ENCODE data around the gene HSCB.

DNA sequence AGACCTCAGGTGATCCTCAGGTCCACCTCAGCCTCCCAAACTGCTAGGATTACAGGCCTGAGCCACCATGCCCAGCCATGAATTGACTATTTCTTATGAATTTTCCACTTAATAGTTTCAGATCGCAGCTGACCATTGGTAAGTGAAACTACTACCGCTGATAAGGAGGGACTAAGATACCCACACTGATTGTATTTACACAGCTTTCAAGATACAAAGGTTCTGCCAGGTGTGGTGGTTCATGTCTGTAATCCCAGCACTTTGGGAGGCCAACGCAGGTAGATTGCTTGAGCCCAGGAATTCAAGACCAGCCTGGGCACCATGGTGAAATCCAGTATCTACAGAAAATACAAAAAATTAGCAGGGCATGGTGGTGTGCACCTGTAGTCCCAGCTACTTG is 4.1 kb upstream of the HSCB start:
- TF ChIP-seq, protein P1, sequence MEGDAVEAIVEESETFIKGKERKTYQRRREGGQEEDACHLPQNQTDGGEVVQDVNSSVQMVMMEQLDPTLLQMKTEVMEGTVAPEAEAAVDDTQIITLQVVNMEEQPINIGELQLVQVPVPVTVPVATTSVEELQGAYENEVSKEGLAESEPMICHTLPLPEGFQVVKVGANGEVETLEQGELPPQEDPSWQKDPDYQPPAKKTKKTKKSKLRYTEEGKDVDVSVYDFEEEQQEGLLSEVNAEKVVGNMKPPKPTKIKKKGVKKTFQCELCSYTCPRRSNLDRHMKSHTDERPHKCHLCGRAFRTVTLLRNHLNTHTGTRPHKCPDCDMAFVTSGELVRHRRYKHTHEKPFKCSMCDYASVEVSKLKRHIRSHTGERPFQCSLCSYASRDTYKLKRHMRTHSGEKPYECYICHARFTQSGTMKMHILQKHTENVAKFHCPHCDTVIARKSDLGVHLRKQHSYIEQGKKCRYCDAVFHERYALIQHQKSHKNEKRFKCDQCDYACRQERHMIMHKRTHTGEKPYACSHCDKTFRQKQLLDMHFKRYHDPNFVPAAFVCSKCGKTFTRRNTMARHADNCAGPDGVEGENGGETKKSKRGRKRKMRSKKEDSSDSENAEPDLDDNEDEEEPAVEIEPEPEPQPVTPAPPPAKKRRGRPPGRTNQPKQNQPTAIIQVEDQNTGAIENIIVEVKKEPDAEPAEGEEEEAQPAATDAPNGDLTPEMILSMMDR (conservative IDR thresholded peaks at IDR 0.05 in 1 of 2, IDR thresholded peaks at IDR 0.05 in 1 of 2; ENCODE audit: low read depth in 1 of 2, low read length in 2 of 2), result no peak
- no peak for TF ChIP-seq EZH2 (IDR thresholded peaks at IDR 0.05; ENCODE audit: low read length, missing control alignments)

Data from fibroblast of lung (primary cell).